EL (cell line): ENCODE measurements around the gene PLCH1.

Experiments used
- DNase-seq: peaks from one replicate; pipeline ENCODE4 v3.0.0-alpha.2; 2016

PLCH1 gene, protein sequence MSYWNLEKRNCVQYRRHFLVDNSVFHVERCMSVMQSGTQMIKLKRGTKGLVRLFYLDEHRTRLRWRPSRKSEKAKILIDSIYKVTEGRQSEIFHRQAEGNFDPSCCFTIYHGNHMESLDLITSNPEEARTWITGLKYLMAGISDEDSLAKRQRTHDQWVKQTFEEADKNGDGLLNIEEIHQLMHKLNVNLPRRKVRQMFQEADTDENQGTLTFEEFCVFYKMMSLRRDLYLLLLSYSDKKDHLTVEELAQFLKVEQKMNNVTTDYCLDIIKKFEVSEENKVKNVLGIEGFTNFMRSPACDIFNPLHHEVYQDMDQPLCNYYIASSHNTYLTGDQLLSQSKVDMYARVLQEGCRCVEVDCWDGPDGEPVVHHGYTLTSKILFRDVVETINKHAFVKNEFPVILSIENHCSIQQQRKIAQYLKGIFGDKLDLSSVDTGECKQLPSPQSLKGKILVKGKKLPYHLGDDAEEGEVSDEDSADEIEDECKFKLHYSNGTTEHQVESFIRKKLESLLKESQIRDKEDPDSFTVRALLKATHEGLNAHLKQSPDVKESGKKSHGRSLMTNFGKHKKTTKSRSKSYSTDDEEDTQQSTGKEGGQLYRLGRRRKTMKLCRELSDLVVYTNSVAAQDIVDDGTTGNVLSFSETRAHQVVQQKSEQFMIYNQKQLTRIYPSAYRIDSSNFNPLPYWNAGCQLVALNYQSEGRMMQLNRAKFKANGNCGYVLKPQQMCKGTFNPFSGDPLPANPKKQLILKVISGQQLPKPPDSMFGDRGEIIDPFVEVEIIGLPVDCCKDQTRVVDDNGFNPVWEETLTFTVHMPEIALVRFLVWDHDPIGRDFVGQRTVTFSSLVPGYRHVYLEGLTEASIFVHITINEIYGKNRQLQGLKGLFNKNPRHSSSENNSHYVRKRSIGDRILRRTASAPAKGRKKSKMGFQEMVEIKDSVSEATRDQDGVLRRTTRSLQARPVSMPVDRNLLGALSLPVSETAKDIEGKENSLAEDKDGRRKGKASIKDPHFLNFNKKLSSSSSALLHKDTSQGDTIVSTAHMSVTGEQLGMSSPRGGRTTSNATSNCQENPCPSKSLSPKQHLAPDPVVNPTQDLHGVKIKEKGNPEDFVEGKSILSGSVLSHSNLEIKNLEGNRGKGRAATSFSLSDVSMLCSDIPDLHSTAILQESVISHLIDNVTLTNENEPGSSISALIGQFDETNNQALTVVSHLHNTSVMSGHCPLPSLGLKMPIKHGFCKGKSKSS (N-terminal part only)

DNA sequence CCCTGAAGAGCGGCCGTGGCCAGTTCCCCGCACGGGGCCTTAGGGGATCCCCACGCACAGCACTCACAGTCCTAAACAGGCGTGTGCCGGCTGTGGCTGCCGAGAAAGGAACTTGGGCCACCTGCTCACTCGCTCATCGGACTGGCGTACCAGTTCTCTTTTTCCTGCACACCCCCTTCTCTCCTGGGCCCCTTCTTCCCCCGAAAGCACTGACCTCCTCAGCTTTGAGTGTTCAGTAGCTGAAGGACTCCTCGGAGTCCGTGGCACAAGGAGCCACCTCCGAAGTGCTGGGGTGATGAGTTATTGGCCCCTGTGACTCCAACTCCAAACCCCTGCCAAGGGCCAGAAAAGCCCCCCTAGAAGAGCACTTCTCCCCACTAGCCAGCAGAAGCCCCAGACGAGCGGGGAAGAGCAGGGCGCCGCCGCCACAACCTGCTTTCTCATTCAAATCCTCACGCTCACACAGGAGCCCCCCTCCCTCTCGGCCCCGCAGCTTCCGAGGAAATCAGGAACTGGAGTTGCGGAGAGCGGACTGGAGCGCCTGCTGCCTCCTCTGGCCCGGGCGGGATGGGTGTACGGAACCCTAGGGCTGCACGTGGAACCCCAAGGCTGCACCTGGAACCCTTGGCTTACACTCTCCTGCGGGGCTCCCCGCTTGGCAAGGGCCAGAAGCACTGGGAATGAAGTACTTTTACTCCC is at the start of gene PLCH1:
PLCH1 (minus strand) TSS at position 446 of the 699 bp plus-strand sequence. CDS start 40,847 bp downstream, outside the sequence.
- DNase-seq = peak; percentile 54

DNA sequence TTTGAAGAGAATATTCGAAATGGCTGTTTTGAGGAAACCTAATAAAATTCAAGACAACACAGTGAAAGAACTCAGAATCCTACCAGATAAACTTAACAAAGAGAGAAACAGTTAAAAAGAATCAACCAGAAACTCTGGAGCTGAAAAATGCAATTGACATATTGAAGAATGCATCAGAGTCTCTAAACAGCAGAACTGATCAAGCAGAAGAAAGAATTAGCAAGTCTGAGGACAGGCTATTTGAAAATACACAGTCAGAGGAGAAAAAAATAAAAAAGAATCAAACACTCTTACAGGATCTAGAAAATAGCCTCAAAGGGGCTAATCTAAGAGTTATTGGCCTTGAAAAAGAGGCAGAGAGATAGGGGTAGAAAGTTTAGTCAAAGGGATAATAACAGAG is 47.7 kb upstream of the PLCH1 start:
- DNase-seq = no peak

GRCh38 chr3:155791190-155791589 is 46.3 kb upstream of the PLCH1 start:
- DNase-seq = peak; percentile 21

GRCh38 chr3:155790272-155790925 is 45.5 kb upstream of the PLCH1 start:
- no peak for DNase-seq

- no peak for DNase-seq
These were observed 40.9 kb upstream of the PLCH1 start for GRCh38 chr3:155785662-155786295.

DNA sequence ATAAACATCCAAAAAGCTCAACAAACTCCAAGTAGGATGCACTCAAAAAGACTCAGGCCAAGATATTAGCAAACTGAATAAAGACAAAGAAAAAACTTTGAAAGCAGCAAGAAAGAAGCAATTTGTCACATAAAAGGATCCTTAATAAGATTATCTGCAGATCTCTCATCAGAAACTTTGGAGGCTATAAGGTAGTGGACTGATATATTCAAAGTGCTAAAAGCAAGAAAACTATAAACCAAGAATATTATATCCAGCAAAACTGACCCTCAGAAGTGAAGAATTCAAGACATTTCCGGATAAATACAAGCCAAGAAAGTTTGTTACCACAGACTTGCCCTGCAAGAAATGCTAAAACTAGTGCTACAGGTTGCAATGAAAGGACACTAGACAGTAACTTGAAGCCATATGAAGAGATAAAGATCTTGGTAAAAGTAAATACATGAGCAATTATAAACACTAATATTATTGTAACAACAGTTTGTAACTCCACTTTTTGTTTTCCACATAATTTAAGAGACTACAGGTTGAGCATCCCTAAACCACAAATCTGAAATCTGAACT is 37.6 kb upstream of the PLCH1 start:
- DNase-seq = no peak

- no peak for DNase-seq
These were observed 35.4 kb upstream of the PLCH1 start for GRCh38 chr3:155780291-155780690.

DNA sequence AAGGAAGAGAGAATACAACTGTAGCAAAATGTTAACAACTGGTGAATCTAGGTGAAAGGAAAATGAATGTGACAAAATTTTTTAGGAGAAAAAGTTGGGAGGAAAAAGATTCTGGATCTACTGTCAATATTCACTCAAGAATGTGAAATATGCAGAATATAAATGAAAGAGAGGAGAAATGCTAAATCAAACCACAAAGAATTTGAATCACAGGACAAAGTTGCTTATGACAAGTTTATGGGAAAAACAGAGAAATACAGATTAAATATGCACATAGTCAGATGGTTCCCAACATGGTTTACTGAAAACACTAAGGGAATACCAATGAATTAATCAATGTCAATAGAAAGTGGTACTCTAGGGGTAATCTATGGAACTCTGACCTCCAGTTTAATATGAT is 33.6 kb upstream of the PLCH1 start:
- DNase-seq = peak; percentile 14

DNA sequence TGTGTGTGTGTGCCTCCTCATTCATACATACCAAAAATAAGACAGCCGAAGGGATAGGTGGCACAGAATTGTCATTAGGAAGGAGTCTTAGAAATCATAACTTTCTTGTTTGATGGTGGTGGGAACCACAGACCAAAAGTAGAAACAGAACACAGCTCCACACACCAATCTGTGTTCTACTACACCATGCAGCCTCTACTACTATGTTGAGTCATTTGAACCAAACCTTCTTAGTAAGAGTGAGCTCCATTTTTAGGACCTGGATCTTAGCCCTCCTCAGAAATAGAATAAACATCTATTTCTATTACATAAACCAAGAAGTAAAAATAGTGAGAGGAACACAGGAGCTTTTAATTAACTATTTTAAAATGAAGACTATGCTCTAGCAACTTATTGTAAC is 27.9 kb upstream of the PLCH1 start:
- DNase-seq = no peak

- no peak for DNase-seq
These were observed 26.3 kb upstream of the PLCH1 start for GRCh38 chr3:155771126-155771525.

- no peak for DNase-seq
These were observed 21.3 kb upstream of the PLCH1 start for GRCh38 chr3:155766206-155766605.

- DNase-seq = no peak
These were observed 19.1 kb upstream of the PLCH1 start for GRCh38 chr3:155763870-155764463.

DNA sequence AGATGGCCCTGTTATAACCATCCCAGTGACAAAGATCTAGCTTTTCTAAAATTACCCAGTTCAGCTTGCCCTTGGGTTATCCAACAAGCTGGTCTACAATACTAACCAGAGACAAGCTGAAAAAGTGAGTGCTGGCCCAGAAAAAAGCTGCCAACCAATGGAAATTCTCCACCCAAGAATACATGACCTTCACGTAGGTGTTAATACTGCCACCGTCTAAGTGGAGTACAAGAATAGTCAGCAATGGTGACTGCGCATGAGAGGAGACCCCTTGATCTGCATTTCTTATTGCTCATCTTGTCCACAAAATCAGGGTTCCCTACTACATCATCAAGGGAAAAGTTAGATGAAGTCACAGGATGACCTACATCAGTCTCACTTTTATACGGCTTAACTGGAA is 15.8 kb upstream of the PLCH1 start:
- no peak for DNase-seq

GRCh38 chr3:155757577-155757976 is 12.7 kb upstream of the PLCH1 start:
- no peak for DNase-seq

DNA sequence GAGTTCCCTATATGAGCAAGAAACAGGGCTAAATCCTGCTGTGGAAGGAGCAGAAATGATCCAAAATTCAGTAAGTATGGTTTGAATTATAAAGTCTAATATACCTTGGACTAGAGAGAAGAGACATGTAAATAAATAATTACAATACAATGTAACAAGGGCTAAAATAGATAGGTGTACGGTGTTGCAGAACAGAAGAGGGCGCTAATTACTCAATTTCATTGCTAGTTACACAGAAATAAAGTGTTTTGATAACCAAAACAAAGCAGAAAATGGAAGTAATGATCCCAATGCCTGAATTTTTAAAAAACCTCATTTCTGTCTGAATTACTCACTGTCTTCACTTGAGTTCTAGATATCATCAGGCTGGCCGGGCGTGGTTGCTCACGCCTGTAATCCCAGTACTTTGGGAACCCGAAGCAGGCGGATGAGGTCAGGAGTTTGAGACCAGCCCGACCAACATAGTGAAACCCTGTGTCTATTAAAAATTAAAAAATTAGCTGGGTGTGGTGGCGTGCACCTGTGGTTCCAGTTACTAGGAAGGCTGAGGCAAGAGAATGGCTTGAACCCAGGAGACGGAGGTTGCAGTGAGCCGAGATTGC is 8.3 kb upstream of the PLCH1 start:
- DNase-seq = peak; percentile 36

- peak; percentile 18 for DNase-seq
These were observed 3.9 kb upstream of the PLCH1 start for GRCh38 chr3:155748611-155749365.

DNA sequence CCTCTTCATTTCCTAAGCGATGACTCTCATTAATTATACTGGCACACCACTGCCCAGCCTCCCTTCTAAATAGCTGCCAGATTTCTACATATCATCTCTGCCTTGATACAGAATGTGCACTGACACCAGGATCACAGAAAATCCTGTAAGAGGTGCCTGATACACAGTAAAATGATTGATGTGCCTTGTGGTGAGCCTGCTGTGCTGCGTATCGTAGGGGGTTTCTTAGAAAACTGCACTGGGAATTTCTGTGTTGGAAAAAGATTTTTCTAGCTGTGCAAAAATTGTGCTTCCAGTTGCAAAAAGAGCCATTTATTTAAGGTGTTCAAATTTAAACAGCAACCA is 3.0 kb upstream of the PLCH1 start:
- DNase-seq = no peak

DNA sequence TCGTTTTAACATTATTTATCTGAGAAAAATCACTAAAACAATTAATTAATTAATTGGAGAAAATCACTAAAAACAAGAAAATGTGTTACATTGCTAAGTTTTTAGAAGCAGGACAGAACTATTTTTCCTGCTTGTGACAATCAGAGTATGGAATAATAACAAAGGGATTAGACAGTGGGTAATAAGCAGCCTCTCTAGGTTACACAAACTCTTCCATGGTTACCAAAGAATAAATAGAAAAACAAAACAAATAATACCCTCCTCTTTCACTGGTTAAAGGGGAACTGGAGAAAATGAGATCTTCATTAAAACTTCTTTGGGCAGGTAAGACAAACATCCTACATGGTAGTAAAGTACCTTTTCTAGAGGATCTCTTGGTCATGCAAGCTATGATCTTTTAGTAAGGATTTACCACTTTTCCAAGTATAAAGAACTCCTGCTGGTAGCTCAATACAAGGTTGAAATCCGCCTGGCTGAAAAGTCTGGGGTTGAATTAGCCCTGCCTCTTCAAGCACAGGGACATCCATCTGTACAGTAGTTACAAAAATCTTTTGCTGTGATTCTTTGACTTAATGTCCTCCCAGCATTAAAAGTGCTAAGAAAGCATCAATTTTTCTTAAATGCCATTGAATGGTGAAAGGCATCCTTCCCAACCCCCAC is 2.5 kb upstream of the PLCH1 start:
- DNase-seq = no peak

GRCh38 chr3:155746703-155747102 is 1.8 kb upstream of the PLCH1 start:
- DNase-seq = no peak
